Spleen (tissue), 7 donors: ENCODE data around the gene CEBPG.

ENCODE experiments used
- POLR2A ChIP-seq, 3 donors: fragments of 450-650 bp; IDR thresholded peaks; one replicate each; pipeline ENCODE4 v1.5.1; 2017; ENCODE audit warnings: antibody characterized with exemption in 3 of 3, mild to moderate bottlenecking in 1 of 3
- POLR2AphosphoS5 ChIP-seq, 3 donors: sonication (generic); formaldehyde crosslinking; IDR thresholded peaks; one replicate each; pipeline ENCODE4 v1.5.1; 2017; ENCODE audit warnings: antibody characterized with exemption in 3 of 3
- TF ChIP-seq, protein P1 (sequence below), 11 experiments: fragments of 200-600 bp in 7 of 11; fragments of 450-650 bp in 4 of 11; sonication (generic) in 4 of 11; IDR thresholded peaks in 8 of 11; conservative IDR thresholded peaks in 3 of 11; 1 replicate in 7 of 11; 2 replicates in 4 of 11; pipeline versions ENCODE4 v1.4.0 to v1.8.0; 2016 to 2021; ENCODE audit warnings: antibody characterized with exemption in 11 of 11, inconsistent platforms in 4 of 11, mild to moderate bottlenecking in 1 of 11
- donor health status: DM: no; HTN: no; CAD: no; lungs with moderate emphysema.
- donor health status: DM: no; HTN: no; CAD: no.
- donor health status: DM: no; HTN: no; CAD: no.

DNA sequence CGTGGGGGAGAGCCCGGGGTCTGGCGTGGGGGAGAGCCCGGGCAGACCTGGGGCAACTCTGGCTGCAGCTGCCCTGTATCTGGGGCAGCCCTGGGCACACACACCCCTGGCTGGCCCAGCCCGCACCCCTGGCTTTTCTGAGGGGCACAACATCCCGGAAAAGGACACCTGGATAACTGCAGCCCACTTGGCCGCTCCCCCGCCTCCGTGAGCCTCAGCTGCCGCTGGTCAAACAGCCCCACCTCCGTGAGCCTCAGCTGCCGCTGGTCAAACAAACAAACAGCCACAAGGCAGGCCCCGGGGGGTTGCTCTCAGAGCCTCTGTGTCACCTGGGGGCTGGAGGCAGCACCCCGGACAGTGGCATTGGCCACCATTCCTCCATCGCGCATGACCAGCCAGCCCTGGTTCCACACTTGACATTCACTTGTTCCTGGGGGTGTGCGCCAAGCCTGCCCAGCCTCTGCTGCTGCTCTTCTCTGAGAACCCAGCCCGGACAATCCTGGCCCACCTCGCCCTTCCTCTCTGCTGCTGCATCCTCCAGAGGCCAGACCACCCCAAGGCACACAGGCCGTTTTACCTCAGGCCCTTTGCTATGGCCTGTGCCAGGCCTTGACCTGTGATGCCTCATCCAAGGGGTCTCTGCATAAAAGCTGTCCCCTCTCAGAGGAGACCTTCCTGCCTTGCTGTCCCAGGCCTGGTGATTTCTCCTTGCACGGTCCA, 19.9 kb downstream of the CEBPG start:
- TF ChIP-seq, protein P1, sequence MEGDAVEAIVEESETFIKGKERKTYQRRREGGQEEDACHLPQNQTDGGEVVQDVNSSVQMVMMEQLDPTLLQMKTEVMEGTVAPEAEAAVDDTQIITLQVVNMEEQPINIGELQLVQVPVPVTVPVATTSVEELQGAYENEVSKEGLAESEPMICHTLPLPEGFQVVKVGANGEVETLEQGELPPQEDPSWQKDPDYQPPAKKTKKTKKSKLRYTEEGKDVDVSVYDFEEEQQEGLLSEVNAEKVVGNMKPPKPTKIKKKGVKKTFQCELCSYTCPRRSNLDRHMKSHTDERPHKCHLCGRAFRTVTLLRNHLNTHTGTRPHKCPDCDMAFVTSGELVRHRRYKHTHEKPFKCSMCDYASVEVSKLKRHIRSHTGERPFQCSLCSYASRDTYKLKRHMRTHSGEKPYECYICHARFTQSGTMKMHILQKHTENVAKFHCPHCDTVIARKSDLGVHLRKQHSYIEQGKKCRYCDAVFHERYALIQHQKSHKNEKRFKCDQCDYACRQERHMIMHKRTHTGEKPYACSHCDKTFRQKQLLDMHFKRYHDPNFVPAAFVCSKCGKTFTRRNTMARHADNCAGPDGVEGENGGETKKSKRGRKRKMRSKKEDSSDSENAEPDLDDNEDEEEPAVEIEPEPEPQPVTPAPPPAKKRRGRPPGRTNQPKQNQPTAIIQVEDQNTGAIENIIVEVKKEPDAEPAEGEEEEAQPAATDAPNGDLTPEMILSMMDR (IDR thresholded peaks at IDR 0.05 in 8 of 11, conservative IDR thresholded peaks at IDR 0.05 in 3 of 11): no peak
- no peak for TF ChIP-seq POLR2AphosphoS5 (IDR thresholded peaks at IDR 0.05)
- TF ChIP-seq POLR2A (IDR thresholded peaks at IDR 0.05): no peak
